Fibroblast of upper back skin (primary cell): ENCODE data around the gene CYBA.

ENCODE experiments used
- DNase-seq: peaks from one replicate; pipeline ENCODE4 v3.0.0-alpha.2; 2013

Gene CYBA

GRCh38 chr16:88627531-88628411, 23.1 kb downstream of the CYBA start:
- DNase-seq: no peak

- DNase-seq: peak; percentile 25
These were observed 24.2 kb downstream of the CYBA start for GRCh38 chr16:88626646-88627045.

- no peak for DNase-seq
These were observed 25.8 kb downstream of the CYBA start for GRCh38 chr16:88624977-88625576.

GRCh38 chr16:88624481-88624880, 26.4 kb downstream of the CYBA start:
- DNase-seq: no peak

- no peak for DNase-seq
These were observed 27.0 kb downstream of the CYBA start for GRCh38 chr16:88623858-88624257.

- DNase-seq: no peak
These were observed 28.0 kb downstream of the CYBA start for GRCh38 chr16:88622866-88623265.

- DNase-seq: no peak
These were observed 28.7 kb downstream of the CYBA start for GRCh38 chr16:88622125-88622524.

- DNase-seq: no peak
These were observed 30.7 kb downstream of the CYBA start for GRCh38 chr16:88619859-88620815.

- no peak for DNase-seq
These were observed 31.7 kb downstream of the CYBA start for GRCh38 chr16:88618956-88619667.

- DNase-seq: no peak
These were observed 32.5 kb downstream of the CYBA start for GRCh38 chr16:88618182-88618955.

- no peak for DNase-seq
These were observed 33.4 kb downstream of the CYBA start for GRCh38 chr16:88617268-88618031.

- no peak for DNase-seq
These were observed 34.1 kb downstream of the CYBA start for GRCh38 chr16:88616736-88617135.

- DNase-seq: no peak
These were observed 34.5 kb downstream of the CYBA start for GRCh38 chr16:88616320-88616719.

- no peak for DNase-seq
These were observed 35.9 kb downstream of the CYBA start for GRCh38 chr16:88614818-88615580.

GRCh38 chr16:88613911-88614817, 36.7 kb downstream of the CYBA start:
- no peak for DNase-seq

- DNase-seq: no peak
These were observed 37.6 kb downstream of the CYBA start for GRCh38 chr16:88613293-88613692.

- DNase-seq: no peak
These were observed 39.7 kb downstream of the CYBA start for GRCh38 chr16:88610909-88611812.

GRCh38 chr16:88610080-88610479, 40.8 kb downstream of the CYBA start:
- DNase-seq: no peak
